GM21786 (cell line): Measurements from ENCODE around the gene PDE9A.

Experiments used
- ATAC-seq: cut with Tn5 transposase; IDR thresholded peaks from one replicate; pipeline ENCODE4 v1.9.1; 2021; ENCODE audit not compliant: unreplicated experiment

Gene PDE9A

GRCh38 chr21:42734323-42734971 is 81.0 kb downstream of the PDE9A start:
- ATAC-seq: no peak

DNA sequence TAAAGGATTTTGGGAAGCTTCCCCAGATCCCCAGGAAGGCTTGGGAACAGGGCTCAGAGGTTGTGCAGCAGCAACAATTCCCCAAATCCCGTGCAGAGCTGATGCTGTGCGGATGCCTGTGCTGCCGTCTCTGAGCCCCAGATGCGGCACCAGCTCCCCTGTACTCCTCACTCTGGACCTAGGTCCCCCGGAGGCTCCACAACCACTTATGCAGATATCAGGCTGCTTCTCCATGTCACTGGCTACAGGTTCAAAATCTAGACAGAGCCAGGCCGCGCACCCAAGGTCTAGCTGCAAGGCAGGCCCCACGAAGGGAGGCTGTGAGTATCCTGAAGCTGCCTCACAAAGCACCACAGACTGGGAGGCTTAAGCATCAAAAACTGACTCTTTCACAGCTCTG is 81.6 kb downstream of the PDE9A start:
- no peak for ATAC-seq

- no peak for ATAC-seq
Measured at GRCh38 chr21:42735944-42736343, 82.5 kb downstream of the PDE9A start.

GRCh38 chr21:42736646-42737350 is 83.4 kb downstream of the PDE9A start:
- no peak for ATAC-seq

- ATAC-seq: no peak
Measured at GRCh38 chr21:42737951-42738590, 84.7 kb downstream of the PDE9A start.

DNA sequence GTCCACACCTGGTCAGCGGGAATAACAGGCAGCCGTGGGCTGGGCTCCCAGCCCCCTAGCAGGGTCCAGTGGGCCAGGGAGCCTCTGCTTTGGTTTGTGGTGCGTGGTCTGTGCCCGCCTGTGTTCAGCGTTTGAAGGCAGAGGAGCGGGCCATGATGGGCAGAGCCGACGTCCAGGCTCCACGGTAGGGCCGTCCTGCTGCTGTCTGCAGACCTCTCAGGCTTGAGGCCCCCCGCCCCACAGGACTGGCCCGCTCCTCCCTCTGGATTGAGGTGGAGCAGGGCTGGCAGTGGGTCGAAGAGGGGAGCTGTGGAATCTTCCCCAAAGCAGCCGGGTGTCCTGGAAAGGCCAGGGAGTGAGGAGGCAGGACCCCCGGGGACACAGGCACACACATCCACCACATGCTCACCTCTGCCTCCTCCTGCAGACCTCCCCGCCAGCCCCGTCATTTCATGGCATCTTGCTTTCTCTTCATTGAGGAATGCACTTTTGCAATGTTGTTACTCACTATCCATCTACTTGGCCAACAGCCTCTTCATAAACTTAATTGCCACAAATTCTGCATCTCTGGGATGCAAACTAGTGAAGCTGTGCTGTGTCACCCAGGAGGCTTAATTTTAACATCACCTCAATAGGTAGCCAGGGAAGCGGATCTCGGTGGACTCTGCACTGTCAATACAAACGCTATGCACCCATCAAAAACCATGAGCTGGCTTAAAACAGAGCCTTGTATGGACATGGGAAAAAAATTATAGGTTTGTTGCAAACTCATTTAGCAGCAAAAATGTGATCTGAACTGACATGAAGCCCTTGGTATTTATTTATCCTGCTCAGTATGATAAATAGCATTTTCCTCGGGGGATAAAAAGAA is 85.9 kb downstream of the PDE9A start:
- ATAC-seq: no peak

GRCh38 chr21:42740405-42740909 is 87.0 kb downstream of the PDE9A start:
- ATAC-seq: no peak

- ATAC-seq: no peak
Measured at GRCh38 chr21:42741066-42741465, 87.6 kb downstream of the PDE9A start.

GRCh38 chr21:42744520-42745445 is 91.4 kb downstream of the PDE9A start:
- ATAC-seq: no peak

GRCh38 chr21:42745511-42746239 is 92.3 kb downstream of the PDE9A start:
- no peak for ATAC-seq

GRCh38 chr21:42746240-42746592 is 92.8 kb downstream of the PDE9A start:
- ATAC-seq: no peak

GRCh38 chr21:42746593-42747275 is 93.3 kb downstream of the PDE9A start:
- no peak for ATAC-seq

GRCh38 chr21:42747276-42747701 is 93.9 kb downstream of the PDE9A start:
- no peak for ATAC-seq

DNA sequence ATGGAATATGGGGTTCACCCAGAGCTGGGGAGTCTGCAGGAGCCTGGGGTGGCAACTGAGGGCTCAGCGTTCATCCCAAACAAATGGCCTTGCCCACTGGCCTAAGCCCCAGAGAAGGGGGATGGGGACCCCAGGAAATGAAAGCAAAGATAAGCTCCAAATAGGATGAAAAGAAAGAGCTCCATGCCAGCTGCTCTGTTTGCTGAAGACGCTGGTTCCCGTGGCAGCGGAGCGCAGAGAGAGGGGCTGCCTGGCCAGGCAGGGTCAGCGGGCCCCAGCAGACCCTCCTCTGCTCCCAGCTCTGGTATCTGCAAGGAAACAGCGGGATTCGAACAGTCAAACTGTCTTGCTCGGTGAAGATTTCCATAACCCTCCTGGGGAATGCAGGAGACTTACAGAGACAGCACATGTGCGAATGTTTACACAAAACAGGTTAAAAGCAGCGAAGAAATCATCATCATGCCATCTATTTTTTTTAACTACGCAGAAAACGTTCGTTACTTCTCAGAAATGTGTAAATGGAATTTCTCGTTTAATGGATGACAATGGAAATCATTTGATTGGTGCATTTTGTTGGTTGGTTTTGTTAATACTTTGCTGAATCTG is 94.4 kb downstream of the PDE9A start:
- no peak for ATAC-seq

GRCh38 chr21:42748620-42749176 is 95.3 kb downstream of the PDE9A start:
- no peak for ATAC-seq

- no peak for ATAC-seq
Measured at GRCh38 chr21:42750737-42751530, 97.5 kb downstream of the PDE9A start.

- ATAC-seq: no peak
Measured at GRCh38 chr21:42751866-42752265, 98.4 kb downstream of the PDE9A start.
